ENCODE measurements around the gene PIP5KL1. TPM values are rescaled to one million over a fixed set of nuclear protein-coding genes. Genes with fewer than 3 reads are reported as not detected.

The PIP5KL1 gene
- total and polyA plus RNA-seq, 8 donors = 0.80 to 2.5 (median 1.2) TPM

- ATAC-seq (peak; percentile 5 to 56 (median 32)), DNase-seq (peak; percentile 70 to 90 (median 75)), FAIRE-seq (no peak)
- Histone ChIP-seq H3K27ac (peak overlapping the region in 2 of 4 donors; percentile 10 to 58), H3K36me3 (no peaks in the 10 kb centered on the region), H3K27me3 (no peaks in the 10 kb centered on the region), H3K9me3 (no peaks in the 10 kb centered on the region), H3K4me3 (no peak overlapping the region), H3K4me1 (peaks cover 5 to 40% (median 9%) of the 10 kb centered on the region in 3 donors)
- TF ChIP-seq, protein P1, sequence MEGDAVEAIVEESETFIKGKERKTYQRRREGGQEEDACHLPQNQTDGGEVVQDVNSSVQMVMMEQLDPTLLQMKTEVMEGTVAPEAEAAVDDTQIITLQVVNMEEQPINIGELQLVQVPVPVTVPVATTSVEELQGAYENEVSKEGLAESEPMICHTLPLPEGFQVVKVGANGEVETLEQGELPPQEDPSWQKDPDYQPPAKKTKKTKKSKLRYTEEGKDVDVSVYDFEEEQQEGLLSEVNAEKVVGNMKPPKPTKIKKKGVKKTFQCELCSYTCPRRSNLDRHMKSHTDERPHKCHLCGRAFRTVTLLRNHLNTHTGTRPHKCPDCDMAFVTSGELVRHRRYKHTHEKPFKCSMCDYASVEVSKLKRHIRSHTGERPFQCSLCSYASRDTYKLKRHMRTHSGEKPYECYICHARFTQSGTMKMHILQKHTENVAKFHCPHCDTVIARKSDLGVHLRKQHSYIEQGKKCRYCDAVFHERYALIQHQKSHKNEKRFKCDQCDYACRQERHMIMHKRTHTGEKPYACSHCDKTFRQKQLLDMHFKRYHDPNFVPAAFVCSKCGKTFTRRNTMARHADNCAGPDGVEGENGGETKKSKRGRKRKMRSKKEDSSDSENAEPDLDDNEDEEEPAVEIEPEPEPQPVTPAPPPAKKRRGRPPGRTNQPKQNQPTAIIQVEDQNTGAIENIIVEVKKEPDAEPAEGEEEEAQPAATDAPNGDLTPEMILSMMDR (IDR thresholded peaks at IDR 0.05) = no peak
- WGBS, 2 donors = 42 to 47% methylated on average over 8 of the region's 8 CpGs
- intact Hi-C loops (cut with DNase I) = no loop called here
Observed at GRCh38 chr9:127919253-127919815, 11.2 kb downstream of the PIP5KL1 start.

DNA sequence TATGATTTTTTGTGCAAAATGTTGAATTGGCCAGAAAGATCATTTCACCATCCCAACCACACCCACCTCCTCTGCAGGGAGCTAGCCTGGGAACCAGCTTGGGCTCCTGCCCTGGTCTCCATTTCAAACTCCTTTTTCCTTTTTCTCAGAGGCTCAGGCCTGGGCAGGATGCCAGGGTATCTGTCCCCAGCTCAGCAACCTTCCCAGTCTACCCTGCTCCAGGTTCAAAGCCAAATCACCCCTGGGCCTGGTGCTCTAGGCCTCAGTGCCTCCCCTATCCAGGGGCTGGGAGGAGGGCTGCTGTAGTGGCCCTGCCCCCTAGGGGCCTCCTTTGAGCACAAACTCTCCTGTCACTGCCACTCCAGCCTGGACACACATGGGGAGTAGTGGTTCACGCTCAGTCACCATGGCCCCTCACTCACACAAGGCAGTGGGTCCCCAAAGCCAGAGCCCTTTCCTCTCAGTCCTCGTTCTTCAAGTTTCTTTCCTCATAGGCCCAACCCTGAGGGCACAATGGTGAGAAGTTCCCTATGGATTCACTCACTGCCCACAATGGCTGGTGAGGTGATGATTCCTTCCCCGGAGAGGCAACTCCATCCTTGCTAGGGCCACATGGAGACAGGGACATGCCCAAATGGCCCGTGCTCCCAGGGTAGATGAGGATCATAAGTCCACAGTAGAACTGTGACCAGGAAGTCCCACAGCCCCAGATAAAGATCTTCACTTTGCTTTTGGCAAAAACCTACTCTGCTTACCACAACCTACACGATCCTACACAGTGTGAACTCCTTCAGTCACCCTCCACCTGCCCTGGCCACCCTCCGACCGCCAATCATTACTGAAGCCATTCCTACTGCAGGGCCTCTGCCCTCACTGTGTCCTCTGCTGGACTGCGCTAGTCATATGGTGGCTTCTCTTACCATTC is 12.1 kb downstream of the PIP5KL1 start:
- intact Hi-C loops (cut with DNase I) = no loop called here
- Histone ChIP-seq H3K4me1 (peaks cover 5 to 40% (median 9%) of the 10 kb centered on the region in 3 donors), H3K36me3 (no peaks in the 10 kb centered on the region), H3K27ac (peak overlapping the region in 2 of 4 donors; percentile 10 to 58), H3K27me3 (no peaks in the 10 kb centered on the region), H3K9me3 (no peaks in the 10 kb centered on the region), H3K4me3 (no peak overlapping the region)
- peak in 2 of 6 donors; percentile 63 to 76 for DNase-seq
- no peak for FAIRE-seq
- TF ChIP-seq, protein P1 (IDR thresholded peaks at IDR 0.05) = no peak
- ATAC-seq = no peak
- WGBS, 2 donors = 88 to 89% methylated on average over 8 of the region's 8 CpGs

DNA sequence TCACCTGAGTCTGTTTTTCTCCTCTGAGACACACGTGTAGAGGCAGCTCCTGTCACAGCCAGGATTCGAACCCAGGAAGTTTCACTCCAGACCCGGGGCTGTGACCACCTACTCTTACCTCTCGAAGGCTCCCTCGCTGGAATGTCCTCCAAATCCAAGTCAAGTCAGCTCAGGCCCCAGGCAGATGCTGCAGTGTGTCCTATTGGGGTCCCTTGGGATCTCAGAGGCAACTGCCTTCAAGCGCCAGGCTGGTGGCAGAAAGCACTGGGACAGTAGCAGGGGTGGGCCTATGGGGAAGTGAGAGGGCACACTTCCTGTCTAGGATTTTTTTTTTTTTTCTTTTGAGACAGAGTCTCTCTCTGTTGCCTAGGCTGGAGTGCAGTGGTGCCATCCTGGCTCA is 13.0 kb downstream of the PIP5KL1 start:
- TF ChIP-seq, protein P1 (IDR thresholded peaks at IDR 0.05) = no peak
- ATAC-seq = no peak
- WGBS, 2 donors = 52 to 65% methylated on average over 6 of the region's 6 CpGs
- intact Hi-C loops (cut with DNase I) = no loop called here
- peak in 1 of 6 donors; percentile 36 for DNase-seq
- no peaks in the 10 kb centered on the region for H3K36me3 ChIP-seq
- no peak for FAIRE-seq
- no peak overlapping the region for H3K27ac ChIP-seq
- no peaks in the 10 kb centered on the region for H3K27me3 ChIP-seq
- no peaks in the 10 kb centered on the region for H3K9me3 ChIP-seq
- no peak overlapping the region for H3K4me3 ChIP-seq
- peaks cover 9 to 40% (median 10%) of the 10 kb centered on the region in 3 donors for H3K4me1 ChIP-seq

DNA sequence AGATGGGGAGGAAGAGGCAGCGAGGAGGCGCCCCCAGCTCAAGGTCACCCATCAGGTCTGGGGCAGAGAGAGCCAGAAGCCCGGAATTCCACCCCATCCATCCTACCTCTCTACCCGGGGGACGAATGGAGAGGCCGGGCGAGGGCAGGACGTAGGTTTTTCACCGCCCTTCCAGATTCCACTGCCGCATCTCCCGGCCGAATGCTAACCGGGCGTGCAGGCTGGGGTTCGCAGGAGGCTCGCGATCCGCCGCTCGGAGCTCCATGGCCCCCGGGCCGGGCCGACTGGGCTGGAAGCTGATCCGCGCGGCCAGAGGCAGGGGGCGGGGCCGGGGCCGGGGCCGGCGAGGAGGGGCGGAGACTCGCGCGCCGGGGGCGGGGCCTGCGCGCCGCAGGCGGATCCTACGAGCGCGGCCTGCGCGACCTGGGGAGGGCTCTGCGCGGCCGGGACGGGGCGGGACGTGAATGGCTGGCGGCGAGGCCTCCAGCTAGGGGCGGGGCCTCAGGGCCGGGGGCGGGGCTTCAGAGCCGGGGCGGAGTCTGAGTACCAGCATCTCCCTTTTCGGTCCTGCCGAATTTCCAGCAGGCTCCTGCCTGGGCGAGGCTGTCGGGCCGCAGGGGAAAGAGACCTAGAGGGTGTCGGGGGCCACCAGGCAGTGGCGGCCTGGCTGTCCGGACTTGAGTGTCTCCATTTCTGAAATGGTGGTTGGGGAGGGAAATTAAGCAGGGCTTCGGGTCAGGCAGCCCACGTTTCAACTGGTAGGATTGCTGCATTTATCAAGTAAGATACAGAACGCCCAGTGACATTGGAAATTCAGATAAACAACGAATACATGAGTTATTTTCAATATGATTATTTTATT is 13.6 kb downstream of the PIP5KL1 start, which contains the start of gene ST6GALNAC4:
ST6GALNAC4 (minus strand) TSS at position 322 of the 862 bp plus-strand sequence. CDS start 622 bp downstream, outside the sequence.
- Histone ChIP-seq H3K9me3 (no peaks in the 10 kb centered on the region), H3K4me1 (peaks cover 9 to 40% (median 14%) of the 10 kb centered on the region in 3 donors), H3K27ac (peak within 1 kb of the TSS; percentile 58 to 78 (median 70)), H3K27me3 (no peaks in the 10 kb centered on the region), H3K36me3 (peaks cover 0 to 5% (median 5%) of the 10 kb centered on the region in 3 donors), H3K4me3 (peak within 1 kb of the TSS; percentile 48 to 66 (median 58))
- DNase-seq (peak; percentile 91 to 99 (median 97)), FAIRE-seq (no peak), ATAC-seq (peak; percentile 86 to 91 (median 88))
- WGBS, 2 donors = 2% methylated on average over 53 to 71 of the region's 71 CpGs
- TF ChIP-seq, protein P1 (IDR thresholded peaks at IDR 0.05) = no peak
- intact Hi-C loops (cut with DNase I) = no loop called here
